Body of pancreas (tissue), 4 donors: ENCODE data around the gene PSMC1. TPM values are rescaled to one million over a fixed set of nuclear protein-coding genes. Genes with fewer than 3 reads are reported as not detected.
"Not testable (repeated sequence)": the region's sequence is repeated elsewhere in the genome, so short reads cannot be mapped to it uniquely, and the experiment has no call there.

Source experiments
- ATAC-seq: fragments of 150-250 bp; one replicate; pipeline ENCODE4 v1.9.1; 2016
- DNase-seq, 4 donors: peaks; one replicate each; pipeline ENCODE4 v3.0.0-alpha.2; 2019
- H3K27ac ChIP-seq, 4 donors: fragments of 200-600 bp; sonication (generic); 1 replicate in 3 of 4; 2 replicates in 1 of 4; pipeline versions ENCODE4 v1.5.1 to v1.6.1; 2016 to 2019; ENCODE audit warnings: mild to moderate bottlenecking in 1 of 4, mixed read lengths in 1 of 4, moderate library complexity in 1 of 4
- H3K27me3 ChIP-seq, 2 donors: fragments of 200-600 bp; sonication (generic); one replicate each; pipeline ENCODE4 v1.6.0; 2016; ENCODE audit warnings: mild to moderate bottlenecking in 1 of 2
- H3K36me3 ChIP-seq, 2 donors: fragments of 200-600 bp; sonication (generic); replicated peaks in 1 of 2; 2 replicates each; pipeline ENCODE4 v1.5.1; 2016; ENCODE audit warnings: low read depth in 2 of 2; ENCODE audit not compliant: insufficient read depth in 1 of 2
- H3K4me1 ChIP-seq: fragments of 200-600 bp; sonication (generic); one replicate; pipeline ENCODE4 v1.6.0; 2016
- H3K4me3 ChIP-seq, 2 donors: fragments of 200-600 bp; sonication (generic); 1 replicate in 1 of 2; 2 replicates in 1 of 2; pipeline ENCODE4 v1.5.1; 2016 to 2019
- H3K9me3 ChIP-seq, 3 donors: fragments of 200-600 bp; sonication (generic); 1 replicate in 2 of 3; 2 replicates in 1 of 3; pipeline ENCODE4 v1.5.1; 2016
- POLR2A ChIP-seq, 3 donors: fragments of 450-650 bp; IDR thresholded peaks; one replicate each; pipeline ENCODE4 v1.6.1; 2016; ENCODE audit warnings: antibody characterized with exemption in 3 of 3, mild to moderate bottlenecking in 2 of 3
- WGBS, 2 donors: methylation state at CpG; one replicate each; pipeline ENCODE4 v1.1.5; 2017; 5-methylcytosine and 5-hydroxymethylcytosine counted together
- intact Hi-C: fragments of 100-400 bp; cut with DNase I; formaldehyde crosslinking; loops from one replicate; pipeline ENCODE4 v1.15.1; 2023
- total RNA-seq, 2 donors: library from RNA; depleted of rRNA; stranded (reverse); fragments of >200 nt; gene quantifications; one replicate each; pipeline ENCODE4 v1.1.0, GENCODE V29; 2016
- TF ChIP-seq, protein P1 (sequence below), 7 experiments: fragments of 450-650 bp in 4 of 7; fragments of 200-600 bp in 3 of 7; sonication (generic) in 3 of 7; IDR thresholded peaks; one replicate each; pipeline ENCODE4 v1.5.1; 2016 to 2019; ENCODE audit warnings: antibody characterized with exemption in 7 of 7

Gene PSMC1
- total RNA-seq, result 10 to 100 TPM; 25.7 to 49.0 TPM

GRCh38 chr14:90256354-90257131 lies at the start of gene PSMC1:
Gene PSMC1, plus strand, starts transcription at chr14:90256553. Its CDS starts 45 bp downstream, at chr14:90256598.
- H3K4me3 ChIP-seq, result peak within 1 kb of the TSS; percentile 21 to 86
- H3K27ac ChIP-seq, result peak within 1 kb of the TSS in 3 of 4 donors; percentile 41 to 66 (median 52)
- no peaks in the 10 kb centered on the region for H3K9me3 ChIP-seq
- peak; percentile 19 to 78 (median 66) for TF ChIP-seq POLR2A (IDR thresholded peaks at IDR 0.05)
- TF ChIP-seq, protein P1, sequence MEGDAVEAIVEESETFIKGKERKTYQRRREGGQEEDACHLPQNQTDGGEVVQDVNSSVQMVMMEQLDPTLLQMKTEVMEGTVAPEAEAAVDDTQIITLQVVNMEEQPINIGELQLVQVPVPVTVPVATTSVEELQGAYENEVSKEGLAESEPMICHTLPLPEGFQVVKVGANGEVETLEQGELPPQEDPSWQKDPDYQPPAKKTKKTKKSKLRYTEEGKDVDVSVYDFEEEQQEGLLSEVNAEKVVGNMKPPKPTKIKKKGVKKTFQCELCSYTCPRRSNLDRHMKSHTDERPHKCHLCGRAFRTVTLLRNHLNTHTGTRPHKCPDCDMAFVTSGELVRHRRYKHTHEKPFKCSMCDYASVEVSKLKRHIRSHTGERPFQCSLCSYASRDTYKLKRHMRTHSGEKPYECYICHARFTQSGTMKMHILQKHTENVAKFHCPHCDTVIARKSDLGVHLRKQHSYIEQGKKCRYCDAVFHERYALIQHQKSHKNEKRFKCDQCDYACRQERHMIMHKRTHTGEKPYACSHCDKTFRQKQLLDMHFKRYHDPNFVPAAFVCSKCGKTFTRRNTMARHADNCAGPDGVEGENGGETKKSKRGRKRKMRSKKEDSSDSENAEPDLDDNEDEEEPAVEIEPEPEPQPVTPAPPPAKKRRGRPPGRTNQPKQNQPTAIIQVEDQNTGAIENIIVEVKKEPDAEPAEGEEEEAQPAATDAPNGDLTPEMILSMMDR (IDR thresholded peaks at IDR 0.05), result peak in 3 of 7 experiments; percentile 12 to 35 (median 14)
- peaks cover 3 to 4% of the 10 kb centered on the region in 2 donors for H3K36me3 ChIP-seq
- ATAC-seq (peak; percentile 98), DNase-seq (peak; percentile 88 to 93 (median 92))
- peaks cover 20% of the 10 kb centered on the region for H3K4me1 ChIP-seq
- intact Hi-C loops, result no loop called here
- 0% methylated on average over 30 to 55 of the region's 55 CpGs for WGBS, 2 donors
- H3K27me3 ChIP-seq, result no peaks in the 10 kb centered on the region

GRCh38 chr14:90213099-90213748 lies 43.1 kb upstream of the PSMC1 start:
- Histone ChIP-seq H3K4me1 (no peaks in the 10 kb centered on the region), H3K27ac (no peak overlapping the region), H3K4me3 (no peak overlapping the region), H3K27me3 (no peaks in the 10 kb centered on the region), H3K36me3 (no peaks in the 10 kb centered on the region), H3K9me3 (no peaks in the 10 kb centered on the region)
- DNase-seq (no peak), ATAC-seq (no peak)
- 64 to 82% methylated on average over 4 to 7 of the region's 7 CpGs for WGBS, 2 donors
- intact Hi-C loops, result no loop called here
- no peak for TF ChIP-seq POLR2A (IDR thresholded peaks at IDR 0.05)
- TF ChIP-seq, protein P1 (IDR thresholded peaks at IDR 0.05), result no peak

DNA sequence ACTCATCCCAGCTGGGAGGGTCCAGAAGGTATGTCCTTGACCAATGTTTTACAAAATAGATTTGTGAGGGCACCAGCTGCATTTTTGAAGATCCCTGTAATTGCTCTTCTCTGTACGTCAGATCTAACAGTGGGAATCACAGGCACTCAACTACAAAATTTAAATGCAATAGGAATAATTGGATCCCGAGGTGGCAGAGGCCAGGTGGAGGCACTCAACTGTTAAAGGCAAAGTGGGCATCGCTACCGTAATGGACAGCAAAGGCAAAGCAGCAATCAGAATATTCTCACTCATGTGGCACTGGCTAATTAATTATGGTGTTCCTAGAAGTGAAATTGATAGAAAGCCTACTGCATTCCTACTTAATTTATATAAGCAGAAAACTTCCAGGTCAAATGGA lies 27.9 kb upstream of the PSMC1 start:
- H3K4me1 ChIP-seq, result no peaks in the 10 kb centered on the region
- intact Hi-C loops, result no loop called here
- no peak overlapping the region for H3K4me3 ChIP-seq
- no peak overlapping the region for H3K27ac ChIP-seq
- H3K27me3 ChIP-seq, result no peaks in the 10 kb centered on the region
- H3K36me3 ChIP-seq, result no peaks in the 10 kb centered on the region
- DNase-seq, result no peak
- TF ChIP-seq, protein P1 (IDR thresholded peaks at IDR 0.05), result no peak
- TF ChIP-seq POLR2A (IDR thresholded peaks at IDR 0.05), result no peak
- no peak for ATAC-seq
- H3K9me3 ChIP-seq, result no peaks in the 10 kb centered on the region
- WGBS, 2 donors, result 69 to 79% methylated on average over 4 of the region's 4 CpGs

DNA sequence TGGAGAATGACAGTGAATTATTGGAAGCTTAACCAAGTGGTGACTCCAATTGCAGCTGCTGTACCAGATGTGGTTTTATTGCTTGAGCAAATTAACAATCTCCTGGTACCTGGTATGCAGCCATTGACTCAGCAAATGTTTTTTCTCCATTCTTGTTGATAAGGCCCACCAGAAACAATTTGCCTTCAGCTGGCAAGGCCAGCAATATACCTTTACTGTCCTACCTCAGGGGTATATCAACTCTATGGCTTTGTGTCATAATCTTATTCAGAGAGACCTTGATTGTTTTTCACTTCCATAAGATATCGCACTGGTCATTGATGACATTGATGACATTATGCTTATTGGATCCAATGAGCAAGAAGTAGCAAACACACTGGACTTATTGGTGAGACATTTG lies 26.4 kb upstream of the PSMC1 start:
- ATAC-seq, DNase-seq, H3K27me3 ChIP-seq, intact Hi-C loops, H3K4me1 ChIP-seq, H3K27ac ChIP-seq, H3K9me3 ChIP-seq, H3K4me3 ChIP-seq, H3K36me3 ChIP-seq: not testable (repeated sequence)
- WGBS, 2 donors, result 88 to 100% methylated on average over 1 of the region's 1 CpG

GRCh38 chr14:90235179-90235976 lies 21.0 kb upstream of the PSMC1 start:
- peaks cover 0 to 23% (median 0%) of the 10 kb centered on the region in 3 donors for H3K9me3 ChIP-seq
- intact Hi-C loops, result no loop called here
- 10 to 16% methylated on average over 25 of the region's 25 CpGs for WGBS, 2 donors
- H3K4me3 ChIP-seq, result no peak overlapping the region
- H3K27me3 ChIP-seq, result no peaks in the 10 kb centered on the region
- ATAC-seq (peak; percentile 56), DNase-seq (peak; percentile 45 to 65 (median 55))
- no peak overlapping the region for H3K27ac ChIP-seq
- no peaks in the 10 kb centered on the region for H3K36me3 ChIP-seq
- peaks cover 4% of the 10 kb centered on the region for H3K4me1 ChIP-seq
- TF ChIP-seq, protein P1 (IDR thresholded peaks at IDR 0.05), result peak; percentile 67 to 88 (median 78)
- no peak for TF ChIP-seq POLR2A (IDR thresholded peaks at IDR 0.05)
